Endodermal cell (in vitro differentiated cells): ENCODE results near the gene KTN1. TPM values are rescaled to one million over a fixed set of nuclear protein-coding genes. Genes with fewer than 3 reads are reported as not detected.

ENCODE experiments used
- DNase-seq: peaks from one replicate; pipeline ENCODE4 v3.0.0-alpha.2; 2017
- H3K27ac ChIP-seq: 2 replicates; pipeline ENCODE4 v1.5.1; 2013; ENCODE audit warnings: mild to moderate bottlenecking, low read depth, low read length, moderate library complexity
- H3K27me3 ChIP-seq: 2 replicates; pipeline ENCODE4 v1.6.1; 2013; ENCODE audit warnings: mild to moderate bottlenecking, low read length, moderate library complexity; ENCODE audit not compliant: insufficient read depth, control insufficient read depth, poor library complexity, severe bottlenecking
- H3K36me3 ChIP-seq: 2 replicates; pipeline ENCODE4 v1.7.0; 2013; ENCODE audit warnings: mild to moderate bottlenecking, low read length, moderate library complexity; ENCODE audit not compliant: control insufficient read depth, insufficient read depth
- H3K4me1 ChIP-seq: one replicate; pipeline ENCODE4 v1.7.0; 2013; ENCODE audit warnings: low read length; ENCODE audit not compliant: control insufficient read depth, insufficient read depth
- H3K4me3 ChIP-seq: 2 replicates; pipeline ENCODE4 v1.5.1; 2013; ENCODE audit warnings: mild to moderate bottlenecking, low read length, moderate library complexity
- H3K9ac ChIP-seq: 2 replicates; pipeline ENCODE4 v1.6.1; 2013; ENCODE audit warnings: mild to moderate bottlenecking, low read length, moderate library complexity; ENCODE audit not compliant: poor library complexity, severe bottlenecking; ENCODE audit errors: extremely low read depth
- H3K9me3 ChIP-seq: 2 replicates; pipeline ENCODE4 v1.6.1; 2013; ENCODE audit warnings: mild to moderate bottlenecking, low read length, moderate library complexity; ENCODE audit not compliant: control insufficient read depth
- H3K27ac Mint-ChIP-seq: 2 replicates; pipeline ENCODE4 v1.8.0; 2020; ENCODE audit warnings: mixed read lengths
- H3K27me3 Mint-ChIP-seq: 2 replicates; pipeline ENCODE4 v1.8.0; 2021; ENCODE audit warnings: mild to moderate bottlenecking, mixed read lengths; ENCODE audit not compliant: insufficient read depth
- H3K36me3 Mint-ChIP-seq: 2 replicates; pipeline ENCODE4 v1.8.0; 2020; ENCODE audit warnings: low read depth, mixed read lengths
- H3K4me1 Mint-ChIP-seq: 2 replicates; pipeline ENCODE4 v1.8.0; 2020; ENCODE audit warnings: mixed read lengths
- H3K4me3 Mint-ChIP-seq: 2 replicates; pipeline ENCODE4 v1.8.0; 2020; ENCODE audit warnings: mild to moderate bottlenecking, moderate library complexity, mixed read lengths
- H3K9me3 Mint-ChIP-seq: 2 replicates; pipeline ENCODE4 v1.8.0; 2020; ENCODE audit warnings: mild to moderate bottlenecking, mixed read lengths
- CTCF ChIP-seq: fragments of 200-600 bp; sonication (generic); conservative IDR thresholded peaks from 2 replicates; pipeline ENCODE4 v1.5.0; 2021; ENCODE audit warnings: antibody characterized with exemption, mild to moderate bottlenecking
- WGBS, 2 experiments: methylation state at CpG; one replicate each; pipeline versions ENCODE4 v1.1.5 to v1.1.7; 2013; ENCODE audit warnings: missing lambda C conversion rate in 2 of 2, mixed read lengths in 1 of 2; ENCODE audit not compliant: insufficient coverage in 1 of 2, insufficient read length in 1 of 2; 5-methylcytosine and 5-hydroxymethylcytosine counted together
- total RNA-seq, 2 donors: library from RNA; stranded (reverse); fragmentation: NEBNext Ultra II Directional in 1 of 2; extraction: Animal tissue kit (Norgen Biotek cat#: 25700) in 1 of 2; gene quantifications; 2 replicates in 1 of 2; 3 replicates in 1 of 2; pipeline ENCODE4 v1.2.1, GENCODE V29; 2021

Gene KTN1
- total RNA-seq, 2 donors from 2014 or later, result 215 to 239 TPM

GRCh38 chr14:55691659-55692058 is 111.7 kb downstream of the KTN1 start:
- no peak for DNase-seq
- Histone ChIP-seq H3K9me3 (no peaks in the 10 kb centered on the region), H3K27ac (no peak overlapping the region), H3K9ac (no peak overlapping the region), H3K36me3 (peaks cover 8% of the 10 kb centered on the region), H3K27me3 (no peaks in the 10 kb centered on the region), H3K4me3 (no peak overlapping the region), H3K4me1 (no peaks in the 10 kb centered on the region)
- no peaks in the 10 kb centered on the region for H3K9me3 Mint-ChIP-seq
- H3K27me3 Mint-ChIP-seq, result peaks cover 4% of the 10 kb centered on the region
- no peak overlapping the region for H3K27ac Mint-ChIP-seq
- TF ChIP-seq CTCF, result no peak
- no peak overlapping the region for H3K4me3 Mint-ChIP-seq
- peaks cover 3% of the 10 kb centered on the region for H3K4me1 Mint-ChIP-seq
- H3K36me3 Mint-ChIP-seq, result peaks cover 14% of the 10 kb centered on the region

- no peaks in the 10 kb centered on the region for H3K9me3 Mint-ChIP-seq
- 73 to 94% methylated on average over 2 to 4 of the region's 4 CpGs for WGBS, 2 experiments
- TF ChIP-seq CTCF, result no peak
These were observed 113.9 kb downstream of the KTN1 start for GRCh38 chr14:55693904-55694303.

GRCh38 chr14:55697414-55697861 is 117.4 kb downstream of the KTN1 start:
- Histone ChIP-seq H3K27ac (no peak overlapping the region), H3K4me3 (no peak overlapping the region), H3K36me3 (peaks cover 8% of the 10 kb centered on the region), H3K9me3 (peaks cover 7% of the 10 kb centered on the region), H3K4me1 (peaks cover 6% of the 10 kb centered on the region), H3K9ac (no peak overlapping the region), H3K27me3 (no peaks in the 10 kb centered on the region)
- peaks cover 15% of the 10 kb centered on the region for H3K4me1 Mint-ChIP-seq
- peaks cover 20% of the 10 kb centered on the region for H3K36me3 Mint-ChIP-seq
- no peak for DNase-seq
- peaks cover 11% of the 10 kb centered on the region for H3K9me3 Mint-ChIP-seq
- H3K4me3 Mint-ChIP-seq, result no peak overlapping the region
- TF ChIP-seq CTCF, result no peak
- 76 to 86% methylated on average over 3 to 5 of the region's 5 CpGs for WGBS, 2 experiments
- peaks cover 43% of the 10 kb centered on the region for H3K27me3 Mint-ChIP-seq
- peak overlapping the region; percentile 41 for H3K27ac Mint-ChIP-seq

More at GRCh38 chr14:55693904-55694303, 113.9 kb downstream of the KTN1 start:
- Mint-ChIP-seq H3K36me3 (no peaks in the 10 kb centered on the region), H3K27me3 (peaks cover 14% of the 10 kb centered on the region), H3K27ac (no peak overlapping the region), H3K4me1 (peaks cover 19% of the 10 kb centered on the region), H3K4me3 (no peak overlapping the region)
- Histone ChIP-seq H3K9me3 (no peaks in the 10 kb centered on the region), H3K4me1 (peaks cover 6% of the 10 kb centered on the region), H3K36me3 (no peaks in the 10 kb centered on the region), H3K9ac (no peak overlapping the region), H3K27me3 (no peaks in the 10 kb centered on the region), H3K27ac (no peak overlapping the region), H3K4me3 (no peak overlapping the region)
- no peak for DNase-seq
